Trophoblast cell (in vitro differentiated cells and primary cell): Measurements from ENCODE around the gene P2RY11.

ENCODE experiments used
- DNase-seq, 2 donors: peaks; one replicate each; pipeline ENCODE4 v3.0.0-alpha.2; 2016
- H2AFZ ChIP-seq: 2 replicates; pipeline ENCODE4 v1.6.1; 2013; ENCODE audit warnings: low read length, moderate library complexity, mild to moderate bottlenecking; ENCODE audit not compliant: insufficient read depth, poor library complexity
- H2AK5ac ChIP-seq: 2 replicates; pipeline ENCODE4 v1.6.1; 2013; ENCODE audit warnings: mild to moderate bottlenecking, low read length
- H2BK120ac ChIP-seq: 2 replicates; pipeline ENCODE4 v1.6.1; 2013; ENCODE audit warnings: low read length, mild to moderate bottlenecking, moderate library complexity; ENCODE audit not compliant: insufficient read depth, poor library complexity
- H2BK12ac ChIP-seq: 2 replicates; pipeline ENCODE4 v1.6.1; 2013; ENCODE audit warnings: mild to moderate bottlenecking, low read length, moderate library complexity
- H2BK5ac ChIP-seq: 2 replicates; pipeline ENCODE4 v1.6.1; 2013; ENCODE audit warnings: low read length, low read depth, moderate library complexity, mild to moderate bottlenecking; ENCODE audit not compliant: poor library complexity
- H3K14ac ChIP-seq: 2 replicates; pipeline ENCODE4 v1.6.1; 2013; ENCODE audit warnings: mild to moderate bottlenecking, low read length
- H3K18ac ChIP-seq: 2 replicates; pipeline ENCODE4 v1.6.1; 2013; ENCODE audit warnings: mild to moderate bottlenecking, low read length
- H3K23ac ChIP-seq: 2 replicates; pipeline ENCODE4 v1.6.1; 2013; ENCODE audit warnings: low read length
- H3K27ac ChIP-seq: 2 replicates; pipeline ENCODE4 v1.5.1; 2013; ENCODE audit warnings: low read depth, mild to moderate bottlenecking, inconsistent platforms, low read length, moderate library complexity
- H3K27me3 ChIP-seq: 2 replicates; pipeline ENCODE4 v1.6.1; 2013; ENCODE audit warnings: inconsistent platforms, mild to moderate bottlenecking, low read length, moderate library complexity; ENCODE audit not compliant: insufficient read depth
- H3K36me3 ChIP-seq, 2 experiments: 1 replicate in 1 of 2; 2 replicates in 1 of 2; pipeline ENCODE4 v1.6.1; 2013; ENCODE audit warnings: low read length in 2 of 2, mild to moderate bottlenecking in 2 of 2, moderate library complexity in 1 of 2; ENCODE audit not compliant: insufficient read depth in 2 of 2, control insufficient read depth in 1 of 2
- H3K4ac ChIP-seq: 2 replicates; pipeline ENCODE4 v1.6.1; 2013; ENCODE audit warnings: low read depth, mild to moderate bottlenecking, low read length, moderate library complexity
- H3K4me1 ChIP-seq, 2 experiments: 1 replicate in 1 of 2; 2 replicates in 1 of 2; pipeline ENCODE4 v1.6.1; 2013; ENCODE audit warnings: low read length in 2 of 2, mild to moderate bottlenecking in 2 of 2, moderate library complexity in 1 of 2; ENCODE audit not compliant: insufficient read depth in 2 of 2, control insufficient read depth in 1 of 2
- H3K4me2 ChIP-seq: 2 replicates; pipeline ENCODE4 v1.6.1; 2013; ENCODE audit warnings: inconsistent platforms, mild to moderate bottlenecking, low read length, moderate library complexity
- H3K4me3 ChIP-seq: 2 replicates; pipeline ENCODE4 v1.5.1; 2013; ENCODE audit warnings: mild to moderate bottlenecking, low read depth, low read length, inconsistent platforms
- H3K79me1 ChIP-seq: one replicate; pipeline ENCODE4 v1.6.1; 2013; ENCODE audit warnings: low read length
- H3K79me2 ChIP-seq: 2 replicates; pipeline ENCODE4 v1.6.1; 2013; ENCODE audit warnings: low read length, mild to moderate bottlenecking; ENCODE audit not compliant: control insufficient read depth, insufficient read depth, poor library complexity
- H3K9ac ChIP-seq: 2 replicates; pipeline ENCODE4 v1.6.1; 2013; ENCODE audit warnings: mild to moderate bottlenecking, low read length
- H3K9me3 ChIP-seq: 2 replicates; pipeline ENCODE4 v1.6.1; 2013; ENCODE audit warnings: low read depth, mild to moderate bottlenecking, control low read depth, inconsistent platforms, low read length; ENCODE audit not compliant: insufficient read depth
- H4K12ac ChIP-seq: 2 replicates; pipeline ENCODE4 v1.6.1; 2013; ENCODE audit warnings: low read depth, mild to moderate bottlenecking, low read length, moderate library complexity
- H4K8ac ChIP-seq: 2 replicates; pipeline ENCODE4 v1.6.1; 2013; ENCODE audit warnings: low read depth, mild to moderate bottlenecking, low read length, moderate library complexity
- H4K91ac ChIP-seq: one replicate; pipeline ENCODE4 v1.6.1; 2013; ENCODE audit warnings: low read depth, mild to moderate bottlenecking, low read length, moderate library complexity
- WGBS: extraction: QIAGEN DNeasy Blood & Tissue Kit; methylation state at CpG from one replicate; pipeline ENCODE4 v1.1.7; 2013; ENCODE audit warnings: missing lambda C conversion rate; ENCODE audit not compliant: insufficient read length, insufficient coverage; ENCODE audit errors: extremely low coverage; 5-methylcytosine and 5-hydroxymethylcytosine counted together

P2RY11 gene

DNA sequence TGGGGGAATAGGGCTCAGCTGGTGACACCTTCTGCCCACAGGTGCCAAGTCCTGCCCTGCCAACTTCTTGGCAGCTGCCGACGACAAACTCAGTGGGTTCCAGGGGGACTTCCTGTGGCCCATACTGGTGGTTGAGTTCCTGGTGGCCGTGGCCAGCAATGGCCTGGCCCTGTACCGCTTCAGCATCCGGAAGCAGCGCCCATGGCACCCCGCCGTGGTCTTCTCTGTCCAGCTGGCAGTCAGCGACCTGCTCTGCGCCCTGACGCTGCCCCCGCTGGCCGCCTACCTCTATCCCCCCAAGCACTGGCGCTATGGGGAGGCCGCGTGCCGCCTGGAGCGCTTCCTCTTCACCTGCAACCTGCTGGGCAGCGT lies 2.1 kb downstream of the P2RY11 start:
- Histone ChIP-seq H2BK120ac (no peak overlapping the region), H3K4me3 (no peak overlapping the region), H2AFZ (no peak overlapping the region), H3K27ac (no peak overlapping the region), H2BK5ac (no peak overlapping the region), H3K14ac (no peak overlapping the region), H4K12ac (no peak overlapping the region), H4K8ac (no peak overlapping the region), H3K18ac (no peak overlapping the region), H3K9me3 (no peaks in the 10 kb centered on the region), H3K9ac (no peak overlapping the region), H2AK5ac (no peak overlapping the region), H3K4me2 (no peak overlapping the region), H3K23ac (no peak overlapping the region), H3K4ac (no peak overlapping the region), H3K4me1 (peaks cover 0 to 2% of the 10 kb centered on the region in 2 experiments), H3K36me3 (peaks cover 66 to 74% of the 10 kb centered on the region in 2 experiments), H2BK12ac (no peak overlapping the region), H3K79me1 (no peaks in the 10 kb centered on the region), H3K79me2 (no peaks in the 10 kb centered on the region), H4K91ac (no peak overlapping the region), H3K27me3 (no peaks in the 10 kb centered on the region)
- DNase-seq, result no peak
- no CpG with 5 or more reads among the region's 19 CpGs for WGBS

DNA sequence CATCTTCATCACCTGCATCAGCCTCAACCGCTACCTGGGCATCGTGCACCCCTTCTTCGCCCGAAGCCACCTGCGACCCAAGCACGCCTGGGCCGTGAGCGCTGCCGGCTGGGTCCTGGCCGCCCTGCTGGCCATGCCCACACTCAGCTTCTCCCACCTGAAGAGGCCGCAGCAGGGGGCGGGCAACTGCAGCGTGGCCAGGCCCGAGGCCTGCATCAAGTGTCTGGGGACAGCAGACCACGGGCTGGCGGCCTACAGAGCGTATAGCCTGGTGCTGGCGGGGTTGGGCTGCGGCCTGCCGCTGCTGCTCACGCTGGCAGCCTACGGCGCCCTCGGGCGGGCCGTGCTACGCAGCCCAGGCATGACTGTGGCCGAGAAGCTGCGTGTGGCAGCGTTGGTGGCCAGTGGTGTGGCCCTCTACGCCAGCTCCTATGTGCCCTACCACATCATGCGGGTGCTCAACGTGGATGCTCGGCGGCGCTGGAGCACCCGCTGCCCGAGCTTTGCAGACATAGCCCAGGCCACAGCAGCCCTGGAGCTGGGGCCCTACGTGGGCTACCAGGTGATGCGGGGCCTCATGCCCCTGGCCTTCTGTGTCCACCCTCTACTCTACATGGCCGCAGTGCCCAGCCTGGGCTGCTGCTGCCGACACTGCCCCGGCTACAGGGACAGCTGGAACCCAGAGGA lies 2.6 kb downstream of the P2RY11 start:
- H3K9ac ChIP-seq, result no peak overlapping the region
- no peak overlapping the region for H2BK5ac ChIP-seq
- no peak overlapping the region for H3K4me2 ChIP-seq
- H3K18ac ChIP-seq, result no peak overlapping the region
- no peak overlapping the region for H2AK5ac ChIP-seq
- no peak for DNase-seq
- peaks cover 68 to 77% of the 10 kb centered on the region in 2 experiments for H3K36me3 ChIP-seq
- no peaks in the 10 kb centered on the region for H3K9me3 ChIP-seq
- H2BK120ac ChIP-seq, result no peak overlapping the region
- H2BK12ac ChIP-seq, result no peak overlapping the region
- no peak overlapping the region for H4K12ac ChIP-seq
- H2AFZ ChIP-seq, result no peak overlapping the region
- no peak overlapping the region for H4K91ac ChIP-seq
- H3K27me3 ChIP-seq, result no peaks in the 10 kb centered on the region
- H3K4me3 ChIP-seq, result no peak overlapping the region
- WGBS, result no CpG with 5 or more reads among the region's 43 CpGs
- H3K27ac ChIP-seq, result no peak overlapping the region
- H3K14ac ChIP-seq, result no peak overlapping the region
- peaks cover under 1% of the 10 kb centered on the region for H3K79me1 ChIP-seq
- no peak overlapping the region for H3K4ac ChIP-seq
- peaks cover 4 to 6% of the 10 kb centered on the region in 2 experiments for H3K4me1 ChIP-seq
- no peak overlapping the region for H3K23ac ChIP-seq
- no peak overlapping the region for H4K8ac ChIP-seq
- peaks cover 3% of the 10 kb centered on the region for H3K79me2 ChIP-seq

DNA sequence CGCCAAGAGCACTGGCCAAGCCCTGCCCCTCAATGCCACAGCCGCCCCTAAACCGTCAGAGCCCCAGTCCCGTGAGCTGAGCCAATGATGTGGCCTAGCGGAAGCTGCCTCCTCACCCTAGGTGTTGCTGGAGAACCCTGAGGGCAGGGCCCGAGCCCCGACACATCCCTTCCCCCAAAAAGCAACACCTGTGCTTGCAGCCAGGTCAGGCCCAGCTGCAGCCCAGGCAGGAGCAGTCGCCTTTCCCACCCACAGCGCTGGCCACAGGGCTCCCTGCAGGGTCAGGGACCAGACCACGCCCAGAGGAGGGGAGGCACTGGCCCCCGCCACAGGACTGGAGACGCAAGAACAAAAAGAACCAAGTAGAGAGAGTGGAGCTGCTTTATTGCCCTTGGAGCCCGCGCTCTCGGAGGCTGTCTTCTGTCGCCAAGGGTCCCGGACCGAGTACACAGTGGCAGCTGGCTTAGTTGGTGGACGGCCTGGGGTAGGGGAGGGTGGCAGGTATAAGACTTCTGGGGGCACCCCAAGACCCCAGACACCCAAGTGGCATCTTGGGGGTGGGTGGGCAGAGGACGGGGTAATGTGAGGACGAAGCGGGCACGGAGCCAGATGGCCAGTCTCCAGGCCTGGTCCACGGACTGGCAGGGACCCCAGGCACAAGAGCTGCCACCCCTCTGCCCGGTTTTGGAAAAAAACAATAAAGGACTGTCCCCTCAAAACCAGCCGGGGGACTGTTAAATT lies 3.3 kb downstream of the P2RY11 start:
- H2BK12ac ChIP-seq, result no peak overlapping the region
- H3K14ac ChIP-seq, result no peak overlapping the region
- no CpG with 5 or more reads among the region's 26 CpGs for WGBS
- no peak overlapping the region for H2AFZ ChIP-seq
- DNase-seq, result no peak
- peaks cover 61 to 70% of the 10 kb centered on the region in 2 experiments for H3K36me3 ChIP-seq
- H3K4me1 ChIP-seq, result peaks cover 6 to 7% of the 10 kb centered on the region in 2 experiments
- peaks cover 6% of the 10 kb centered on the region for H3K79me1 ChIP-seq
- no peak overlapping the region for H3K4ac ChIP-seq
- no peak overlapping the region for H2BK5ac ChIP-seq
- no peak overlapping the region for H3K27ac ChIP-seq
- no peak overlapping the region for H4K12ac ChIP-seq
- no peak overlapping the region for H4K8ac ChIP-seq
- no peak overlapping the region for H3K23ac ChIP-seq
- H2AK5ac ChIP-seq, result no peak overlapping the region
- H3K4me3 ChIP-seq, result no peak overlapping the region
- H3K79me2 ChIP-seq, result peaks cover 8% of the 10 kb centered on the region
- no peak overlapping the region for H3K18ac ChIP-seq
- no peak overlapping the region for H2BK120ac ChIP-seq
- H3K4me2 ChIP-seq, result no peak overlapping the region
- peaks cover 2% of the 10 kb centered on the region for H3K9me3 ChIP-seq
- H3K27me3 ChIP-seq, result no peaks in the 10 kb centered on the region
- H3K9ac ChIP-seq, result no peak overlapping the region
- H4K91ac ChIP-seq, result no peak overlapping the region

DNA sequence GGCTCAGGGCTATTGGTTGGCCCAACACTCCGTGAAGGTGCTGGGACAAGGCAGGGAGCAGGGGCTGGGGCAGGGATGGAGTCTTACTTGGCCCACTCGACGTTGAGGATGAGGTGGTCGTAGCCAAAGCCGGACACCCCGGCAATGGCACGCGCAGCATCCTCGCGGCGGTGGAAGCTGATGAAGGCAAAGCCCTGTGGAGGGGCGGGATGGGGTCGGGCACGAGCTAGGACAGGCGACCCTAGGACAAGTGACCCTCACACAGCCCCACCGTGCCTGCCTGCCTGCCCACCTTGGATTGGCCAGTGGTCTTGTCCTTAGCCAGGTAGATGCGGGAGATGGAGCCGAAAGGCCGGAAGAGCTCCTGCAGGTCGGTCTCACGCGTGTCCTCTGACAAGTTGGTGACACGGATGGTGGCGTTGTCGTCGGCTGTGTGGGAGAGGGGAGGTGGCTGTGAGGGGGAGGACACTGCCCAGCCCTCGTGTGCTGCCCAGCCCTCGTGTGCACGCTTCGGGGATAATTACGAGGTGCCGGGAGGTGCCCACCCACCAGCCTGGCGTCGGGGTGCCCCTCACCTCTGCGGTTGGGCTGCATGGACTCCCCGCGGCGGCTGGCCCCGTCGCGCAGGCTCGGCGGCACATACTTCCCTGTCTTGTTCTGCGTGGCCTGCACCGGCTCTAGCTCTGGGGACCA lies 4.0 kb downstream of the P2RY11 start:
- no peak overlapping the region for H2BK12ac ChIP-seq
- peaks cover 8% of the 10 kb centered on the region for H3K79me2 ChIP-seq
- WGBS, result no CpG with 5 or more reads among the region's 45 CpGs
- no peak overlapping the region for H2BK120ac ChIP-seq
- H3K79me1 ChIP-seq, result peaks cover 6% of the 10 kb centered on the region
- H3K27me3 ChIP-seq, result no peaks in the 10 kb centered on the region
- no peak for DNase-seq
- no peak overlapping the region for H3K4me3 ChIP-seq
- H3K4me1 ChIP-seq, result peaks cover 6 to 7% of the 10 kb centered on the region in 2 experiments
- H3K36me3 ChIP-seq, result peaks cover 54 to 63% of the 10 kb centered on the region in 2 experiments
- H4K12ac ChIP-seq, result no peak overlapping the region
- no peak overlapping the region for H3K27ac ChIP-seq
- no peak overlapping the region for H4K91ac ChIP-seq
- no peak overlapping the region for H4K8ac ChIP-seq
- H3K23ac ChIP-seq, result no peak overlapping the region
- no peak overlapping the region for H3K18ac ChIP-seq
- H2BK5ac ChIP-seq, result no peak overlapping the region
- H3K4ac ChIP-seq, result no peak overlapping the region
- H3K14ac ChIP-seq, result no peak overlapping the region
- H2AK5ac ChIP-seq, result no peak overlapping the region
- H3K9me3 ChIP-seq, result peaks cover 4% of the 10 kb centered on the region
- no peak overlapping the region for H2AFZ ChIP-seq
- H3K9ac ChIP-seq, result no peak overlapping the region
- H3K4me2 ChIP-seq, result no peak overlapping the region
